ENCODE measurements around the gene DSP. TPM values are rescaled to one million over a fixed set of nuclear protein-coding genes. Genes with fewer than 3 reads are reported as not detected.
A peak's percentile ranks its signal among the peaks of the same experiment; 100 is the strongest.

The DSP gene
- total RNA-seq, 2 donors from 2014 or later, result 121 to 229 TPM

GRCh38 chr6:7528565-7528964 is 12.9 kb upstream of the DSP start:
- H3K27me3 ChIP-seq, result no peaks in the 10 kb centered on the region
- H3K36me3 ChIP-seq, result no peaks in the 10 kb centered on the region
- H3K4me1 ChIP-seq, result no peaks in the 10 kb centered on the region
- no peaks in the 10 kb centered on the region for H3K9me3 ChIP-seq
- no peak for DNase-seq (ENCODE audit: low spot score)
- no peak for TF ChIP-seq CTCF (IDR thresholded peaks at IDR 0.05)
- peak overlapping the region in 1 of 2 donors; percentile 29 for H3K27ac ChIP-seq
- H3K4me3 ChIP-seq, result no peak overlapping the region

- Histone ChIP-seq H3K27me3 (no peaks in the 10 kb centered on the region), H3K4me1 (no peaks in the 10 kb centered on the region), H3K27ac (peak overlapping the region in 1 of 2 donors; percentile 29)
Measured at GRCh38 chr6:7529141-7529540, 12.3 kb upstream of the DSP start.

GRCh38 chr6:7532232-7532631 is 9.2 kb upstream of the DSP start:
- no peaks in the 10 kb centered on the region for H3K36me3 ChIP-seq
- no peak for DNase-seq (ENCODE audit: low spot score)
- H3K27ac ChIP-seq, result no peak overlapping the region
- H3K27me3 ChIP-seq, result no peaks in the 10 kb centered on the region
- no peaks in the 10 kb centered on the region for H3K4me1 ChIP-seq
- TF ChIP-seq CTCF (IDR thresholded peaks at IDR 0.05), result no peak
- H3K4me3 ChIP-seq, result no peak overlapping the region
- no peaks in the 10 kb centered on the region for H3K9me3 ChIP-seq

More at GRCh38 chr6:7529141-7529540, 12.3 kb upstream of the DSP start:
- no peak for TF ChIP-seq CTCF (IDR thresholded peaks at IDR 0.05)
- Histone ChIP-seq H3K36me3 (no peaks in the 10 kb centered on the region), H3K9me3 (no peaks in the 10 kb centered on the region), H3K4me3 (no peak overlapping the region)
- DNase-seq (ENCODE audit: low spot score), result no peak

GRCh38 chr6:7532821-7533220 is 8.7 kb upstream of the DSP start:
- H3K27ac ChIP-seq, result no peak overlapping the region
- TF ChIP-seq CTCF (IDR thresholded peaks at IDR 0.05), result no peak
- H3K4me1 ChIP-seq, result no peaks in the 10 kb centered on the region
- no peaks in the 10 kb centered on the region for H3K9me3 ChIP-seq
- H3K4me3 ChIP-seq, result no peak overlapping the region
- DNase-seq (ENCODE audit: low spot score), result no peak
- H3K36me3 ChIP-seq, result no peaks in the 10 kb centered on the region
- no peaks in the 10 kb centered on the region for H3K27me3 ChIP-seq

GRCh38 chr6:7534192-7534591 is 7.3 kb upstream of the DSP start:
- Histone ChIP-seq H3K9me3 (no peaks in the 10 kb centered on the region), H3K4me3 (no peak overlapping the region), H3K36me3 (no peaks in the 10 kb centered on the region), H3K27ac (no peak overlapping the region), H3K27me3 (no peaks in the 10 kb centered on the region), H3K4me1 (peaks cover 0 to 7% of the 10 kb centered on the region in 2 donors)
- no peak for DNase-seq (ENCODE audit: low spot score)
- TF ChIP-seq CTCF (IDR thresholded peaks at IDR 0.05), result no peak

- no peaks in the 10 kb centered on the region for H3K36me3 ChIP-seq
- no peak for DNase-seq (ENCODE audit: low spot score)
- TF ChIP-seq CTCF (IDR thresholded peaks at IDR 0.05), result no peak
- H3K9me3 ChIP-seq, result no peaks in the 10 kb centered on the region
- H3K4me1 ChIP-seq, result peaks cover 0 to 7% of the 10 kb centered on the region in 2 donors
- no peaks in the 10 kb centered on the region for H3K27me3 ChIP-seq
- H3K4me3 ChIP-seq, result no peak overlapping the region
- H3K27ac ChIP-seq, result no peak overlapping the region
Measured at GRCh38 chr6:7535498-7535897, 6.0 kb upstream of the DSP start.

All from right atrium auricular region (tissue), 2 donors.